Renal cortical epithelial cell (primary cell): Measurements from ENCODE around the gene AK5. TPM values are rescaled to one million over a fixed set of nuclear protein-coding genes. Genes with fewer than 3 reads are reported as not detected.

Experiments
- DNase-seq: peaks from one replicate; pipeline ENCODE4 v3.0.0-alpha.2; 2011; ENCODE audit warnings: low read depth
- total RNA-seq: library from RNA; depleted of rRNA; stranded (reverse); fragments of >200 nt; gene quantifications from 2 replicates; pipeline ENCODE4 v1.2.3, GENCODE V29; 2014

AK5 gene
- total RNA-seq, 1 donor from 2014 or later = 15.6 TPM

DNA sequence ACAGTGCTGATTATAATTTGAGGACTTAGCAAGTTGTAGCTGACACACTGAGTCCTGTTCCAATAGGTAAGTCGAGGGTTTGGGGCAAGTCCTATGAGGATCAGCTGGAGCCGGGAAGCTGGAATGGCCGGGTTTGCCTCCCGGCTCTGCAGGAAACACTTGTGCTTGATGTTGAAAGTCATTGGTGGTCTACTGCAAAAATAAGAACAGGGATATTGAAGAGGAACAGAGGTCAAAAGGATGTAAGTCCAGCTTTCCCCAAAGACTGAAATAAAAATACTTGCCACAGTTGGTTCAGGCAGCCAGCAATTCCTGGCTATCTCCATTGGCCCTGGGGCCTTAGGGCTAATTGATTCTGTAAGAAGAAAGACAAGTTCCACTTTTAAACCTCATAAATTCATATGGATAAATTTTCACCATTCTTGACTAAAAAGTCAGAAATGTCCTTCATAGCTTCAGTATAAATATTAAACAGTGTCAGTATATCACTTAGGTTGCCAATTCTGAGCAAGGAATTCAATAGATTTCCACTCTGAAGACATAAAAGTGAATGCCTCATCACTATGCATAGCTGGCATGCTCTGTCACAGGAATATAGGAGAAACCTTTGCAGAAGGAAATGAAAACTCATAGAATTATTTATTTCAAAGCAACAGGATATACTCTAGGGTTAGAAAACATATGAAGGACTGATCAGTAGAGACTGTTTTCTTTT is 165.2 kb downstream of the AK5 start:
- peak; percentile 49 for DNase-seq

DNA sequence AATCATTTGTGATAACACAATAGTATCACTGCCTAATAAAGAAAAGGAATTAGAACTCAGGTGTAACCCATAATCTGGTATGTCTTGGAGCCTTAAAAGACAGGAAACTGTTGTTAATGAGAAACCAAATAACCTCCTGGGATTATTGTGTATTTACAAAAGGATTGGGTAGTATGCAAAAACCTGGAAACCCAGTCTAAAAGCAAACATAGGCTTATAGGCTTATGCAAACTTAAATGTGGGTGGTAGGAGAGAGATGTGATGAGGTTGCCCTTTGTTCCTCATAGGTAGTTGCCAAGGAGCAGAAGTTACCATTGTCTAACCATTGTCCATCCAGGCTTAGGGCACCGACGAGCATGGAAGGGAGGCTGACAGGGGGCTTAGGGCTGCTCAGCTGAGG is 165.8 kb downstream of the AK5 start:
- peak; percentile 18 for DNase-seq

DNA sequence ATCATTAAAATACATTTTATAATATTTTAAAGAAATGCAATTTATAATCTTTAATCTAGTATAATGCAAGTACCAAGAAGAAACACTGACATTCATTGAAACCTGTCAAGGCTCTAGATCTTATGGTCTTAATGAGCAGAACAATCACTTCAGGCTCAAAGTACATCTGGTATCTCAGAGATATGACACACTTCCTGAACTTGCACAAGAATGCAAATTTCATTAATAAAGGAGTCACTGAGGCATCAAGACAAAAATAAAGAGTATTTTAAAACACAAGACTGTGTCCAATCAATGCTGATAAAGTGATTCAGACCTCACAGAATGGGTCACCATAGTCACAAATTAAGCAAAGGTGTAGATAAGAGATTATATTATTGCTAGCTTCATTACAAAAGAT is 178.1 kb downstream of the AK5 start:
- DNase-seq = peak; percentile 29

DNA sequence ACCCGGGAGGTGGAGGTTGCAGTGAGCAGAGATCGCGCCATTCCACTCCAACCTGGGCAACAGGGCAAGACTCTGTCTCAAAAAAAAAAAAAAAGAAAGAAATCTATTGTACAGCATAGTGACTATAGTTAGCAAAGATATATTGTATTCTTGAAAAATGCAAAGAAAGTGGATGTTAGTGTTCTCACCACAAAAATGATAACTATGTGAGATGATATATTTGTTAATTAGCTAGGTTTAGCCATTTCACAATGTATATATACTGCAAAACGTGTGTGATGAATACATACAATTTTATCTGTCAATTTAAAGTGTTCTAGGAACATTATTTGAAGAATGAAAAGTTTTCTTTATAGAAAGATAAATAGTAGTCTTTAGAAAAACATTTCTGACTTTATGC is 179.9 kb downstream of the AK5 start:
- DNase-seq = no peak

DNA sequence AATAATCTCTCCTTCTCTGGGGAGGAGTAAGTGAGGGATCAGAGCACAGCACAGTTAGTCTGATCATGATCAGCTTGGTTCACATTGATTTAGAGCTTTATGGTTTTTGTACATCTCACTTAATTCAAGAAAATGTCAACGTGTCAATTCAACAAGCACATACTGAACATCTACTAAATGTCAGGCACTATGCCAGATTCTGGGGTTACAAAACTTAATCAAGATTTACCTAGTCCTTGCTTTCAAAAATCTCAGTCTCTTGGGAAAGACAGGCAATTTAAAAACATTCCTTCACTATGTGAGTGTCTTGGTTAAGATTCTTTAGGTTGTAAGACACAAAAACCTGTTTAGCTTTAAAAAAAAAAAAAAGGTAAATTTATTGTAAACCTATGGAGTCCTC is 181.4 kb downstream of the AK5 start:
- DNase-seq = no peak

DNA sequence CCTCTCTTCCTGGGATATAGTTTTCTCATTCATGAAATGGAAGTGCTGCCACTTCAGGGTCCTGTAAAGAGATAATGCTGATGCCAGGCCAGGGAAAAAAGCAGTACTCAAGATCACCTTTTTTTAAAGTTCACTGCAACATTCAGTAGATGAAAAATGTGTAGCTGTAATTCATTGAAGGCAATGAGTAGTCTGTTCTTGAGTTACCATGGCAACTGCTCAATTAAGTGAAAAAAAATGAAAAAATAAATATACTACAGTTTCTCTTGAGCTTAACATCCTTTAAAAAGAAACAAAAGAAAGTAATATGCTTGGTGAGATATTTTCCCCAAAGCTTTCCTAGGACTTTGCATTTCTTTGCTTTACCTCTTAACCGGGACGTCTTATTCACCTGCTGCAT is 183.3 kb downstream of the AK5 start:
- DNase-seq = no peak

DNA sequence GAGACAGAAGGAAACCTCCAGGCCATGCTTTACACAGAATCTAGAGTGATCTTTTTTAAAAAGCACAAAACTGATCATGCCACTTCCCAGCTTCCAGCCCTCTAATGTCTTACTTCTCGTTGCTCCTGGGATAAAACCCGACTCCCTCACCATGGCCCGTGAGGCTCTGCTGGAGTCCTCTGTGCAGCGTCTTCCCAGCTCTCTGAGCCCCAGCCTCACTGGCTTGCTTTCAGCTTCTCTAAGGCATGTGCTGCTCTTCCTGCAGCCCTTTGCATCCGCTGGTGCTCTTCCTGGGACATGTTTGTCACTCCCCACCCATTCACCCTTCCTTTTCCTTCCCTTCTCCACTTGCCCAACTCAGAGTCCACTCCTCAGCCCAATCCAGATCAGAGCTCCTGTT is 184.1 kb downstream of the AK5 start:
- no peak for DNase-seq

DNA sequence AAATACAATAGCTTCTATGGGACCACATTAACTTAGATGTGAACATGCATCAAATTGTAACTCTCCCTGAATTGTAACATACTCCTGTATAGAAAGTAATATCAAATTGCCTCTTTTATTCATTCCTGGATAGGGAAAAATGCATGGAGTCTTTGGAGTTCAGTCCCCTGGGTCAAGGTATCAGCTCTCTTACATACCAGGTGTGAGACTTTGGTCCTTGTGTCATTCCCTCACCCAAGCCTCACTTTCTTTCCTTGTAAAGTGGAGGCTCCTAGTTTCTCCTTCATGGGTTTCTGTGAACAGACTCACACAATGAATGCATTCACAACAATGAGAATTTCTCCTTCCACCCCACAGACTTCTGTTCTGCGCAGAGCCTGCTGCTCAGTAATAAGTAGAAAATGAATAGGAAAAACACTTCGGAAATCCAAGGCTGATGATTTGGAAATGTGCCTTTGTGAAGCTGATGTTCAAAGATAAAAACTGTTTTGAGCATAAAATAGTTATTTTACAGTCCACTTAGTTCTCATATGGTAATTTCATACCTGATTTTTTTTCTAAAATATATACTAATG is 185.3 kb downstream of the AK5 start:
- no peak for DNase-seq

DNA sequence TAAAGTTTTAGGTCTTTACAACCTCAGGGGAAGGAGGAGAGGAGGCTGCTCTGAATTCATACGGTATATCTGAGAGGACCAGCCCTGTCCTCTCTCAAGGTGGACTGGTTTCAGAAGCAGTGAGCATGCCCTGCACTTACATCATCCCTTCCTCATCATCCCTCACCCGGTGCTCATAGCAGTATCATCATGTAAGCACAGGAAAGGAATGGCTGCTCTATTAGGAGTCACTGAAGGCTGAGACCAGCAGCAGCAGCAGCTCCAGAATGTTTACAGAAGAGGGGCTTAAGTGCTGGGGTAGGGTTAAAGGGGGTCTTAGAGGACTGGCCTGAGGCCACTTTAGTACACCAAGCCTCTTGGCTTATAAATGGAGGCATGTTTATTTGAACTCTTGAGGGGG is 185.9 kb downstream of the AK5 start:
- DNase-seq = no peak

DNA sequence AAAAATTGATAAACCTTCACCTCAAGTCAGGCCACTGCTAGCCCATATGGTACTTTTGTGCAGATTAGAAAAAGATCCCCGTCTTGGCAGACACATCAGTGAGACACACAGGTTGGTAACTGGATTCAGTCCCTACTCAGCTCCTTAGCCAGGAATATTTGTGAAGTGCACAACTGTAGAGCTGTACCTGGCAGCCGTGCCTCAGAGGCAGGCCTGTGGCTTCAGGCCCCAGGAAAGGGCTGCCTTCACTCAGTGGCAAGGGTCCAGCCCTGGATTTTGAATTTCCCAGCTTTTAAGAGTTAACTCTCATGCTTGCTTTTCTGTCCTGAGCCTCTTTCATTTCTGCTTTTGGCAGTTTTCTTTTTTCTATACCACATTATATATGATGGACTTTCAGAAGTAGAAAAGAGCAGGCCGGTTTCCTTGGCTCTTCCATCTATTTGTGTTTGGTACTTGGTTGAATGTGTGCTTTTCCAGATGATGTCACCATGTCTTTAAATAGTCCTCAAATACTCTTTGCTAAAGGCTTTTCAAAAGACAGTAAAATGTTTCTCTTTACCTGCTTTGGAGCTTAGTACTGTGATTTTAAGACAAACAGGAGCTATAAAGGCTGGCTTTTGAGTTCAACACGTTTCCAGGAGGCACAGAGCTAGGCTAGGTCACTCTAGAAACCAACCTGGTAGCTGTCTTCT is 186.6 kb downstream of the AK5 start:
- no peak for DNase-seq

DNA sequence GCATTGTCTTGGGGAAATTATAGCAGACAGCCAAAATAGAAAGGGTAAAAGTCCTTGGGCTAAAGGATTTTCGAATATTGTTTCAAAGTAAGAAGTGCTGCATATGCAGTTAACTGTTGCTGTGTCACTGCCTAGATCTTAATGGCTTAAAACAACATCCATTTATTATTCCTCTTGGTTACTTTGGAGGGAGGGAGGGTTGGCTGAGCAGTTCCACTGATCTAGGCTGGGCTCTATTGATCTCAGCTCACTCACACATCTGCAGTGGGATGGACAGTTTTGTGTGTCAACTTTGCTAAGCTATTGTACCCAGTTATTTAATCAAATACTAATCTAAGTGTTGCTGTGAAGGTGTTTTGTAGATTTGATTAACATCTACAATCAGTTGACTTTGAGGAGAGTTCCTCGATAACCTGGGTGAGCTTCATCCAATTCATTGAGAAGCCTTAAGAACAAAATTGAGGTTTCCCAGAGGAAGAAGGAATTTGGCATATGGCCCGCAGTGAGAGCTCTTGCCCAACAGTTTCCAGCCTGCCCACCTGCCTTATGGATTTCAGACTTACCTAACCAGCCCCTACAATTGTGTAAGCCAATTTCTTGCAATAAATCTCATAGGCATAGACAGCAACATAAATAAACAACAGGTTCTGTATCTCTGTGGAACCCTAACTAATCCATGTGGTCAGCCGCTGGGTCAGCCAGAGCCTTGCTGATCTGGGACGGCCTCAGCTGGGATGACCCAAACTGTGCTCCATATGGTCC is 187.3 kb downstream of the AK5 start:
- DNase-seq = no peak

DNA sequence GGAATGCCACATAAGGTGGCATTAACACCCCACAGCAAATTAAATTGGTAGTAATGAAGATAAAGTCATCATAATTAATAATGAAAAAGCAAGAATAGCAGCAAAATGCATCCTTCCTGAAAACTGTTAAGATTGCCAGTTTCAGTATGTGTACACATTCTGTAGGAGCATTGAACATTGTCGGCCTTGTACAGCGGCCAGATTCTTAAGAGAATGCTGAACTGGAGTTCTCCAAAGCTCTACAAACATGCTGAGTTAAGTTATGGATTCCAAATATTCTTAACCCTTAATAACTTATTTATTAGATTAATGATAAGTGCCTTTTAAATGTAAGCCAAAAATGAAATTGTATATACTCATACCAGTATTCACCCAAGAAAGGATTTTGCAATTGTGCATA is 189.9 kb downstream of the AK5 start:
- no peak for DNase-seq

DNA sequence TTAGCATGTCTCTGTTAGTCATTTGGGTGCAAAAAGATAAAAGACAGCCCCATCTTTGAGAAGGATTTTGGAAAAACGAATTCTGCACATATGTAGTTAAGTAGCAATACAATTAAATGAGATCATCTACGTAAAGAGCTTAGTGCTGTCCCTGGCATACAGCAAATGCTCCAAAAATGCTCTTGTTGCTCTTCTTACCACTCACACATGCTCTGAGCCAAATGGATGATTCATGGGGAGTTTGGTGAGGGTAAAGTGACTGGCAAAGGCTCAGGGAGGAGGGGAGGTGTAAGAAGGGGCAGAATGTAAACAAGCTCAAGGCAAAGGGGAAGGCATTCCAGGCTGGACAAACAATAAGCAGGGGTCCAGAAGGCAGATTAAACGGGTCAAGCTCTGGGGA is 191.9 kb downstream of the AK5 start:
- peak; percentile 89 for DNase-seq

DNA sequence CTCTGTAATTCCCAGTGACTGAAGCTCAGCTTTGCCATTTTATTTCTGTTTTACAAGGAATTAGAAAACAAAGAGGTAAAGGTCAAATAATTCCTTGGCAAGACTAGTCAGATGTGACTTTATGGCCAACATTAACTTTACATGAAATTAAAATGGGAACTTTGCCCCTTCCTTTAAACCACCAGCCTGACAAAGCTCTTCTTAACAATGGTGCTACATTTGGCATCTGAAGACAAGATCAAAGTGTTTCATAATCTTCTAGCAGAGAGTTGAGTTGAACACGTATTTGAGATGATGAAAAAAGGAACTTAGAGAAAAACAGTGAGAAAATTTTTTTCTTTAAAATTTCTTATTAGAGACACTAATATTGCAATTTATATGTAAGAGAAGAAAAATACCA is 193.8 kb downstream of the AK5 start:
- DNase-seq = peak; percentile 9

DNA sequence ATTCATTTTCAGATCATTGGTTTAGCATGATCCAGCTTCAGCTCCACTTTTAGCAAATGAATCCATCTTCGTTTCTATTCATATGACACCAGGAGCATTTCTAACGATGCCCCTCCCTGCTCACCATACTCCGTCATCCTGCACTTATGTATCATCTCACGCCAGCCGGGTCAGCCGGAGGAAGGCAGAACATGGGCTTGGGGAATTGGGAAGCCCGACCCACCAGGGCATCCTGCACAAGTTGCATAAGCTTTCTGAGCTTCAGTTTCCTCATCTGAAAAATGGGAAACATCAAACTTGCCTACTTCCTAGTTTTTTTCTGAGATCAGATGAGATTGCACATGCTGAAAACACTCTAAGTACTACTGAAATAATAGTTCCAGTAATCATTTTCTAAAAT is 194.7 kb downstream of the AK5 start:
- DNase-seq = no peak

DNA sequence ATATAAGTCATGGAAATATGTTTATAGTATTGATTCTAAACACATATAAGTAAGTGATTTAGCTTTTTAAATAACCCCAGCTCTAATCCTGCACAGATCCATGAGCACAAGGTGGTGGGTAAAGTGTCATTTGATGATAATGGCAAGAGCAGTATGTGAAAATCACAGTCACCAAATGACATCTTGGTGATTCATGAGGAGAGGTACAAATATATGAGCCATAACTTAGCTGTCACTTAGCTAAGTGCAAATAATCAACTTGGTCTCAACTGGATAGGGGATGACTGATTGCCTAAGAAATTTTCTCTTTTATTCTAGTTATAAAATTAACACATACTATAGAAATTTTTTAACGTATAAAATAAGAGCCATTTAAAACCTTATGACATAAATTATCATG is 202.5 kb downstream of the AK5 start:
- DNase-seq = no peak

DNA sequence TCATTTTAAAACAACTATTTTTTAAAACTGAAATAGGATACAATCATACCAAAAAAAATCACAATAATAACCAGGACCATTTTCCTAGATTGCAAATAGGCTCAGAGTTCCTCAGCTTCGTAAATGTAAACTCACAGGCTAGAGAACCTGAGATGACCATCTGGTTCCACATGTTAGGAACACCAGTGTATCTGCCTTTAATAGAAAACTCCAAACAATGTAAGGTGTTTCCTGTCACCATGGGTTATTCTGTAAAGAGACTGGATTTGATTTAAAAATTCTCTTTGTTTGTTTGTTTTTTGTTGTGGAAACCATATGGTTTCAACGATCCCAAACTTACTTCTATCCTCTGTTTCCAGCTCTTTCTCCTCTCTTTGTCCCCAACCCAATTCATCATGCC is 203.1 kb downstream of the AK5 start:
- no peak for DNase-seq

DNA sequence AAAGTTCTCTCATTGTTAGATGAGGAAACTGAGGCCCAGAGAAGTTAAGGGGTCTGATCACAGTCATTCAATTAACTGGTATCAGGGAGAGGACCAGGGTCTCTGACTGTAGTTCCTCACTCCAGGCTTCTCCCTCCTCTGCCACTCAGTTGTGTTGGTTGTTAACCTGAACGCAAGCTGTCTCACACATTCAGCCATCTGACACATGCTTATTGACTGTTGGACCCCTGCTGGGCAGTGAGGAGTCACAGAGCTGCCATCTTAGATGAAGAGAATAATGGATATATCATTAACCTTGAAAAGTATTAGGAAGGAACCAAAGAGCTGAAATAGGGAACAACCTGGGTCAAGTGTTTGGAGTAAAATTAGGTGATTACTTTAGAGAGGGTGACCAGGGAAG is 205.8 kb downstream of the AK5 start:
- DNase-seq = no peak

DNA sequence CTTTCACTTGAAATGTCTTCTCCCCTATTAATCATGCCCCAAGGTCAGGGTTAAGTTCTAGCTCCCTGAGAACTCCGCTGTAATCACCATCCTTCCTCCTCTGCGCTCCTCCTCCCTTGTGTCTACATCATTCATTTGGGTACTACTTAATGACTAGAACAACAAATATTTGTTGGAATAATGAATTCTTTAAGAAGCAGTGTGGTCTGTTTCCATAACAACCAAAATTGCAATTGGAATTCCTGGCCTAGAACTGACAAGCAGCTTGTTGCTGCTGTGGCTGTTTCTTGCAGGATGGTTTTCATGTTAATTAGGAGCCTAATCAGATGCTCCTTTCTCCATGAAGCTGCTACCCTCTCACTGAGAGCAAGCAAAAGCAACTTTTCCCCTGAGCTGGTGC is 208.1 kb downstream of the AK5 start:
- DNase-seq = peak; percentile 83

DNA sequence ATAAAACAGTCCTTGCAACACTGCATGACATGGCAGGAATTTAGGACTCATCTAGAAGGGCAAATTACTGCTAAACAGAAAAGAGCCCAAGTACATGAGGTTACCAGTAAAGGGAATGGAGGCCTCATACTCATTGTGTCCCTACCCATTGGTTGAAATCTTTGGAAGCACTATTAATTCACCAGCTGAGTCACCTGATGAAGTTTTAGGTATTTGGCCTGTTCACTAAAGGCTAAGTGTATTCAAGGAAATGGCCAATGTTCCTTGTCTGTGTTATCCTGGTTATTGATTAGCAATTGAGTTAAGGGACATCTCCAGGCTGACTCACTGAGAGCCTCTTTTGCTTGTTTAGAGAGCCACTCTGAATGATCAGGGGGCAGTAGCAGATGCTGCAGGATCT is 212.2 kb downstream of the AK5 start:
- DNase-seq = peak; percentile 76

DNA sequence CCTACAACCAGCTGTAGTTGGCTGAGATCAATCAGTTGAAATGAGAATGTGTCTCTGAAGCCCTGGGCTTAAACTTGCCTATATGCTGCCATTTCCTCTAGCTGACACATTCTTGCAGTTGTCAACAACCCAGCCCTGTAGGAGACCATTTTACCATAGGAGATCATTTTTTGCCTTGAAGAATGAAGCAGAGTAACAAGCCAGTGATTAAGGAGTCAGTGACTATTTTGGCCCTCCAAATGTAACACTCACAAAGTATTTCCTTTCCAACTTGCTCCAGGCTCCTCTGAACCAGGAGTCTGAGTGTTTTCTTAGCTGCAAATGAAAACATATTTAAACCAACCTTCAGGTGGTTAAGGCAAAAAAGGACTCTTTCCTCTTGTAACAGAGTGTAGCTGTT is 217.1 kb downstream of the AK5 start:
- peak; percentile 56 for DNase-seq

DNA sequence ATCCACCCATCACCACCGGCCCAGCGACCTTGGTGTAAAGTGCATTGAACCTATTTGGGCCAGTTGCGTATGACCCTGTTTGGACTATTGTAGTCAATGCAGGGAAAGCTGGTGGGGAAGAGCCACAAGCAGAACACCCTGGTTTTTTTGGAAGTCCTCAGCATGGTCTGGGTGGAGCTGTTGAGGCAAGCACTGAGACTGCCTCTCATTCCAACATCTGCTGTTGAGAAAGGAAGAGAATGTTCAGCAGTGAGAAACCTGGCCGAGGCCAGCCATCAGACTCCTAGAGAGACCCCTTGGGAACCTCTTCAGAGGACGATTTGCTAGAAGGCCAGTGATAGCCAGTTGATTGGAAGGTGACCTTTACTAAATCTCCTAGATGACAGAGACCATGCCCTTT is 217.6 kb downstream of the AK5 start:
- no peak for DNase-seq

DNA sequence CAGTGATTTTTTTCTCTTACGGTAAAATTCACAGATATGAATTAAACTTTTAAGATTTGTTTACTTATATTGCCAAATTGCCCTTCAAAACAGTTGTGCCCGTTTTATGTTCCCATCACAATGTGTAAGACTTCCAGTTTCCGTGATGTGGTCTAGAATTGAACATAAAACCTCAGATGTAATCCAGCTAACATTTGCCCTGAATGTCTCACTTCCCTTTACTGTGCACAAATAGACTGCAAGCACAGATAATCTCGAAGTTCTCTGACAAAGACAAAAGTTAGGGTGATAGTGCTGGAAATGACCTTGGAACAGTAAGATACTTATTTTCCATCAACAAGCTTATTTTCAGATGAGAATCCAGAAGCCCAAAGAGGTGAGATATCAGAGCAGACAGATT is 223.2 kb downstream of the AK5 start:
- DNase-seq = no peak
